ENCODE measurements around the gene GEMIN7. TPM values are rescaled to one million over a fixed set of nuclear protein-coding genes. Genes with fewer than 3 reads are reported as not detected.

The GEMIN7 gene
- total and polyA plus RNA-seq, 2 donors (not counting 1 experiment from before 2014, with no cell fraction given): 15.7 to 18.0 TPM

- Histone ChIP-seq H3K27me3 (ENCODE audit: control insufficient read depth, insufficient read depth, low read length) (no peaks in the 10 kb centered on the region), H4K20me1 (ENCODE audit: control insufficient read depth, extremely low read depth, insufficient read depth, low read length) (no peaks in the 10 kb centered on the region), H3K4me2 (ENCODE audit: extremely low read depth, insufficient read depth, low read length) (no peak overlapping the region), H3K27ac (ENCODE audit: insufficient read depth, low read length) (no peak overlapping the region), H3K9me3 (ENCODE audit: control insufficient read depth, insufficient read depth, low read depth, low read length) (no peaks in the 10 kb centered on the region), H2AFZ (ENCODE audit: low read length) (no peak overlapping the region), H3K9ac (ENCODE audit: insufficient read depth, low read length) (no peak overlapping the region), H3K4me1 (ENCODE audit: control insufficient read depth, extremely low read depth, insufficient read depth, low read length) (peaks cover 6% of the 10 kb centered on the region), H3K79me2 (ENCODE audit: control insufficient read depth, insufficient read depth, low read length) (peaks cover 9% of the 10 kb centered on the region), H3K4me3 (replicated peaks in 1 of 4; ENCODE audit: control extremely low read depth in 1 of 4, insufficient read depth in 1 of 4, low read depth in 3 of 4, low read length in 4 of 4) (no peak overlapping the region), H3K36me3 (ENCODE audit: control insufficient read depth, insufficient read depth, low read length) (peaks cover 3% of the 10 kb centered on the region)
- no peak for TF ChIP-seq EZH2 (IDR thresholded peaks at IDR 0.05; ENCODE audit: low read length, missing control alignments)
- no peak for TF ChIP-seq CTCF (conservative IDR thresholded peaks at IDR 0.05 in 1 of 2, IDR thresholded peaks at IDR 0.05 in 1 of 2; ENCODE audit: low read depth in 1 of 2, low read length in 2 of 2)
- DNase-seq (ENCODE audit: low read depth in 2 of 2): no peak
Observed at GRCh38 chr19:45133661-45134060, 54.6 kb downstream of the GEMIN7 start.

GRCh38 chr19:45135176-45135885 lies 56.3 kb downstream of the GEMIN7 start:
- Histone ChIP-seq H3K4me3 (replicated peaks in 1 of 4; ENCODE audit: control extremely low read depth in 1 of 4, insufficient read depth in 1 of 4, low read depth in 3 of 4, low read length in 4 of 4) (no peak overlapping the region), H3K27me3 (ENCODE audit: control insufficient read depth, insufficient read depth, low read length) (no peaks in the 10 kb centered on the region), H3K9me3 (ENCODE audit: control insufficient read depth, insufficient read depth, low read depth, low read length) (no peaks in the 10 kb centered on the region), H3K9ac (ENCODE audit: insufficient read depth, low read length) (no peak overlapping the region), H4K20me1 (ENCODE audit: control insufficient read depth, extremely low read depth, insufficient read depth, low read length) (no peaks in the 10 kb centered on the region), H3K4me2 (ENCODE audit: extremely low read depth, insufficient read depth, low read length) (no peak overlapping the region), H2AFZ (ENCODE audit: low read length) (no peak overlapping the region), H3K27ac (ENCODE audit: insufficient read depth, low read length) (no peak overlapping the region), H3K79me2 (ENCODE audit: control insufficient read depth, insufficient read depth, low read length) (peaks cover under 1% of the 10 kb centered on the region), H3K4me1 (ENCODE audit: control insufficient read depth, extremely low read depth, insufficient read depth, low read length) (peaks cover 6% of the 10 kb centered on the region), H3K36me3 (ENCODE audit: control insufficient read depth, insufficient read depth, low read length) (no peaks in the 10 kb centered on the region)
- TF ChIP-seq EZH2 (IDR thresholded peaks at IDR 0.05; ENCODE audit: low read length, missing control alignments) (no peak), CTCF (conservative IDR thresholded peaks at IDR 0.05 in 1 of 2, IDR thresholded peaks at IDR 0.05 in 1 of 2; ENCODE audit: low read depth in 1 of 2, low read length in 2 of 2) (no peak)
- no peak for DNase-seq (ENCODE audit: low read depth in 2 of 2)

- Histone ChIP-seq H3K9me3 (ENCODE audit: control insufficient read depth, insufficient read depth, low read depth, low read length) (no peaks in the 10 kb centered on the region), H3K79me2 (ENCODE audit: control insufficient read depth, insufficient read depth, low read length) (no peaks in the 10 kb centered on the region), H3K27me3 (ENCODE audit: control insufficient read depth, insufficient read depth, low read length) (no peaks in the 10 kb centered on the region), H4K20me1 (ENCODE audit: control insufficient read depth, extremely low read depth, insufficient read depth, low read length) (no peaks in the 10 kb centered on the region), H3K27ac (ENCODE audit: insufficient read depth, low read length) (no peak overlapping the region), H3K4me1 (ENCODE audit: control insufficient read depth, extremely low read depth, insufficient read depth, low read length) (peaks cover 6% of the 10 kb centered on the region), H3K36me3 (ENCODE audit: control insufficient read depth, insufficient read depth, low read length) (peaks cover 1% of the 10 kb centered on the region), H3K4me2 (ENCODE audit: extremely low read depth, insufficient read depth, low read length) (no peak overlapping the region), H3K9ac (ENCODE audit: insufficient read depth, low read length) (no peak overlapping the region), H3K4me3 (replicated peaks in 1 of 4; ENCODE audit: control extremely low read depth in 1 of 4, insufficient read depth in 1 of 4, low read depth in 3 of 4, low read length in 4 of 4) (no peak overlapping the region), H2AFZ (ENCODE audit: low read length) (no peak overlapping the region)
- TF ChIP-seq EZH2 (IDR thresholded peaks at IDR 0.05; ENCODE audit: low read length, missing control alignments): no peak
- TF ChIP-seq CTCF (conservative IDR thresholded peaks at IDR 0.05 in 1 of 2, IDR thresholded peaks at IDR 0.05 in 1 of 2; ENCODE audit: low read depth in 1 of 2, low read length in 2 of 2): no peak
- DNase-seq (ENCODE audit: low read depth in 2 of 2): no peak
Observed at GRCh38 chr19:45136507-45137178, 57.6 kb downstream of the GEMIN7 start.
